Stimulated activated CD4-positive, alpha-beta T cell treated with anti-CD3 and anti-CD28 coated beads, TNF-alpha, amount 100 ng/mL, for 24 hours (primary cell): ENCODE data around the gene TMC6.
A peak's percentile ranks its signal among the peaks of the same experiment; 100 is the strongest.

Source experiments
- DNase-seq, 3 experiments: peaks; one replicate each; pipeline ENCODE4 v3.0.0-alpha.2; 2020; ENCODE audit warnings: low read depth in 3 of 3

The TMC6 gene

GRCh38 chr17:78111727-78112517 lies 16.6 kb downstream of the TMC6 start:
- DNase-seq, result no peak

- no peak for DNase-seq
These were observed 17.4 kb downstream of the TMC6 start for GRCh38 chr17:78111016-78111726.

- no peak for DNase-seq
These were observed 18.1 kb downstream of the TMC6 start for GRCh38 chr17:78110363-78111015.

- DNase-seq, result no peak
These were observed 19.1 kb downstream of the TMC6 start for GRCh38 chr17:78109489-78109761.

- no peak for DNase-seq
These were observed 19.6 kb downstream of the TMC6 start for GRCh38 chr17:78108726-78109488.

GRCh38 chr17:78107976-78108725 lies 20.4 kb downstream of the TMC6 start:
- DNase-seq, result no peak

GRCh38 chr17:78107457-78107856 lies 21.1 kb downstream of the TMC6 start:
- DNase-seq, result peak in 1 of 3 experiments; percentile 28

GRCh38 chr17:78106211-78106610 lies 22.3 kb downstream of the TMC6 start:
- no peak for DNase-seq

- no peak for DNase-seq
These were observed 23.0 kb downstream of the TMC6 start for GRCh38 chr17:78105551-78105950.

- DNase-seq, result no peak
These were observed 23.5 kb downstream of the TMC6 start for GRCh38 chr17:78105101-78105500.

GRCh38 chr17:78104540-78104941 lies 24.0 kb downstream of the TMC6 start:
- DNase-seq, result no peak

- DNase-seq, result no peak
These were observed 25.2 kb downstream of the TMC6 start for GRCh38 chr17:78103311-78103710.

GRCh38 chr17:78101542-78101941 lies 27.0 kb downstream of the TMC6 start:
- DNase-seq, result no peak

GRCh38 chr17:78101112-78101511 lies 27.4 kb downstream of the TMC6 start:
- no peak for DNase-seq

- DNase-seq, result no peak
These were observed 32.5 kb downstream of the TMC6 start for GRCh38 chr17:78096093-78096492.

- DNase-seq, result no peak
These were observed 33.5 kb downstream of the TMC6 start for GRCh38 chr17:78095035-78095434.

- DNase-seq, result no peak
These were observed 35.7 kb downstream of the TMC6 start for GRCh38 chr17:78092794-78093324.

GRCh38 chr17:78089576-78090281 lies 38.8 kb downstream of the TMC6 start:
- no peak for DNase-seq

- DNase-seq, result no peak
These were observed 40.0 kb downstream of the TMC6 start for GRCh38 chr17:78088529-78088928.

- no peak for DNase-seq
These were observed 41.8 kb downstream of the TMC6 start for GRCh38 chr17:78086740-78087139.

- no peak for DNase-seq
These were observed 45.6 kb downstream of the TMC6 start for GRCh38 chr17:78082988-78083387.
